H1 (cell line): ENCODE results near the gene NXPE1. TPM values are rescaled to one million over a fixed set of nuclear protein-coding genes. Genes with fewer than 3 reads are reported as not detected.

Source experiments
- CTCF ChIA-PET: fragments of 300-600 bp; sonication (Branson Sonifier 250); formaldehyde crosslinking; loops from one replicate; lab custom pipeline; 2021; ENCODE audit not compliant: partially characterized antibody; lab: Charles Lee
- POLR2A ChIA-PET: fragments of 300-600 bp; sonication (Branson Sonifier 250); formaldehyde crosslinking; loops from one replicate; lab custom pipeline; 2021; ENCODE audit warnings: inconsistent platforms; ENCODE audit not compliant: partially characterized antibody; lab: Charles Lee
- DNase-seq, 2 experiments: peaks; one replicate each; pipeline versions ENCODE4 v3.0.0 to v3.0.0-alpha.2; 2010 to 2022; ENCODE audit warnings: low spot score in 2 of 2, low read depth in 1 of 2, mixed read lengths in 1 of 2
- FAIRE-seq: peaks from 2 replicates; lab custom pipeline; 2011; peaks lifted over from hg19 to GRCh38; lab: Jason Lieb, UNC
- H2AFZ ChIP-seq: 2 replicates; pipeline ENCODE4 v1.8.1; 2012; ENCODE audit warnings: low read length, inconsistent platforms
- H2AK5ac ChIP-seq: 2 replicates; pipeline ENCODE4 v1.6.1; 2013; ENCODE audit warnings: low read depth, low read length
- H2BK120ac ChIP-seq: replicated peaks from 2 replicates; pipeline ENCODE3; 2013; ENCODE audit warnings: low read depth, low read length, inconsistent platforms
- H2BK12ac ChIP-seq: 2 replicates; pipeline ENCODE4 v1.6.1; 2013; ENCODE audit warnings: low read depth, low read length
- H2BK15ac ChIP-seq: 2 replicates; pipeline ENCODE4 v1.6.1; 2013; ENCODE audit warnings: low read length
- H2BK20ac ChIP-seq: 2 replicates; pipeline ENCODE4 v1.6.1; 2013; ENCODE audit warnings: low read length
- H2BK5ac ChIP-seq: 2 replicates; pipeline ENCODE4 v1.6.1; 2013; ENCODE audit warnings: low read depth, low read length
- H3K14ac ChIP-seq: 2 replicates; pipeline ENCODE4 v1.6.1; 2013; ENCODE audit warnings: inconsistent platforms; ENCODE audit not compliant: insufficient read length
- H3K18ac ChIP-seq: 2 replicates; pipeline ENCODE4 v1.6.1; 2013; ENCODE audit warnings: low read length; ENCODE audit errors: extremely low read depth
- H3K23ac ChIP-seq: 2 replicates; pipeline ENCODE4 v1.6.1; 2013; ENCODE audit warnings: inconsistent platforms; ENCODE audit not compliant: insufficient read length
- H3K23me2 ChIP-seq: 2 replicates; pipeline ENCODE4 v1.6.1; 2013; ENCODE audit warnings: low read depth, low read length
- H3K27ac ChIP-seq: 2 replicates; pipeline ENCODE4 v1.6.1; 2011; ENCODE audit warnings: low read depth, low read length, inconsistent platforms
- H3K27me3 ChIP-seq, 4 experiments: replicated peaks in 1 of 4; 1 replicate in 1 of 4; 2 replicates in 3 of 4; pipeline versions ENCODE4 v1.6.1 to v1.8.1; 2011 to 2013; ENCODE audit warnings: low read length in 3 of 4, mild to moderate bottlenecking in 3 of 4, inconsistent platforms in 2 of 4, mixed read lengths in 2 of 4, moderate library complexity in 1 of 4; ENCODE audit not compliant: control insufficient read depth in 3 of 4, insufficient read depth in 3 of 4; ENCODE audit errors: extremely low read depth in 1 of 4
- H3K36me3 ChIP-seq, 4 experiments: 2 replicates each; pipeline versions ENCODE4 v1.6.1 to v1.8.1; 2011 to 2013; ENCODE audit warnings: mild to moderate bottlenecking in 4 of 4, low read length in 3 of 4, moderate library complexity in 2 of 4, control low read depth in 1 of 4, inconsistent platforms in 1 of 4; ENCODE audit not compliant: insufficient read depth in 4 of 4, control insufficient read depth in 2 of 4
- H3K4ac ChIP-seq: replicated peaks from 2 replicates; pipeline ENCODE3; 2013; ENCODE audit warnings: low read length, low read depth, mixed read lengths, inconsistent platforms; ENCODE audit not compliant: insufficient read length
- H3K4me1 ChIP-seq, 4 experiments: replicated peaks in 1 of 4; 1 replicate in 1 of 4; 2 replicates in 3 of 4; pipeline versions ENCODE4 v1.6.1 to v1.8.1; 2011 to 2013; ENCODE audit warnings: low read length in 3 of 4, inconsistent platforms in 2 of 4, mixed read lengths in 1 of 4; ENCODE audit not compliant: insufficient read depth in 4 of 4, control insufficient read depth in 3 of 4
- H3K4me2 ChIP-seq, 2 experiments: 2 replicates each; pipeline versions ENCODE4 v1.6.1 to v1.8.1; 2011 to 2013; ENCODE audit warnings: low read depth in 2 of 2, low read length in 2 of 2, control low read depth in 1 of 2, inconsistent platforms in 1 of 2, mild to moderate bottlenecking in 1 of 2; ENCODE audit not compliant: insufficient read depth in 1 of 2
- H3K4me3 ChIP-seq, 4 experiments: fragments of 200-600, 300-600 bp in 1 of 4; sonication (generic), shearing (Covaris generic), sonication (Bioruptor Twin) in 1 of 4; 2 replicates each; pipeline versions ENCODE4 v1.5.1 to v1.8.1; 2011 to 2016; ENCODE audit warnings: low read length in 4 of 4, low read depth in 3 of 4, control low read depth in 2 of 4, inconsistent platforms in 2 of 4, mild to moderate bottlenecking in 2 of 4, mixed read lengths in 1 of 4, moderate library complexity in 1 of 4; ENCODE audit not compliant: insufficient read depth in 2 of 4; ENCODE audit errors: extremely low read depth in 1 of 4
- H3K56ac ChIP-seq: replicated peaks from 2 replicates; pipeline ENCODE3; 2013; ENCODE audit warnings: low read depth, mild to moderate bottlenecking, mixed read lengths, low read length, inconsistent platforms; ENCODE audit not compliant: insufficient read length
- H3K79me1 ChIP-seq: 2 replicates; pipeline ENCODE4 v1.6.1; 2013; ENCODE audit warnings: low read depth, low read length, control low read depth
- H3K79me2 ChIP-seq, 2 experiments: 2 replicates each; pipeline versions ENCODE4 v1.6.1 to v1.8.1; 2012 to 2013; ENCODE audit warnings: low read length in 2 of 2, mild to moderate bottlenecking in 2 of 2, inconsistent platforms in 1 of 2; ENCODE audit not compliant: insufficient read depth in 2 of 2, control insufficient read depth in 1 of 2
- H3K9ac ChIP-seq, 4 experiments: replicated peaks in 1 of 4; 1 replicate in 1 of 4; 2 replicates in 3 of 4; pipeline versions ENCODE4 v1.6.1 to v1.8.1; 2011 to 2013; ENCODE audit warnings: low read depth in 3 of 4, low read length in 3 of 4, control low read depth in 2 of 4, mild to moderate bottlenecking in 2 of 4, moderate library complexity in 2 of 4, inconsistent platforms in 1 of 4; ENCODE audit errors: extremely low read depth in 1 of 4
- H3K9me3 ChIP-seq, 2 experiments: 2 replicates each; pipeline versions ENCODE4 v1.6.1 to v1.8.1; 2012 to 2013; ENCODE audit warnings: mild to moderate bottlenecking in 2 of 2, moderate library complexity in 2 of 2, control low read depth in 1 of 2, inconsistent platforms in 1 of 2, low read depth in 1 of 2, low read length in 1 of 2, mixed read lengths in 1 of 2; ENCODE audit not compliant: insufficient read depth in 2 of 2
- H4K20me1 ChIP-seq, 2 experiments: replicated peaks in 1 of 2; 2 replicates each; pipeline versions ENCODE3 to v1.8.1; 2011 to 2013; ENCODE audit warnings: inconsistent platforms in 2 of 2, low read length in 2 of 2, mild to moderate bottlenecking in 1 of 2; ENCODE audit not compliant: insufficient read depth in 2 of 2, control insufficient read depth in 1 of 2
- H4K5ac ChIP-seq: 2 replicates; pipeline ENCODE4 v1.6.1; 2013; ENCODE audit warnings: low read length, low read depth, mixed read lengths, inconsistent platforms; ENCODE audit not compliant: insufficient read length
- H4K8ac ChIP-seq: 2 replicates; pipeline ENCODE4 v1.8.0; 2013; ENCODE audit warnings: mild to moderate bottlenecking, moderate library complexity, low read length, inconsistent platforms; ENCODE audit not compliant: insufficient read depth; ENCODE audit errors: extremely low read depth
- H4K91ac ChIP-seq: replicated peaks from 2 replicates; pipeline ENCODE3; 2013; ENCODE audit warnings: low read length, mixed read lengths, inconsistent platforms; ENCODE audit not compliant: insufficient read length
- ASH2L ChIP-seq: fragments of 200-600, 300-600 bp; sonication (generic); IDR thresholded peaks from one replicate; pipeline ENCODE4 v1.7.1; 2017; ENCODE audit warnings: low read length
- BCL11A ChIP-seq, 2 experiments: IDR thresholded peaks; one replicate each; pipeline ENCODE4 v1.6.1; 2011; ENCODE audit warnings: low read depth in 2 of 2, low read length in 2 of 2, mild to moderate bottlenecking in 2 of 2
- BRCA1 ChIP-seq: IDR thresholded peaks from 2 replicates; pipeline ENCODE4 v1.6.1; 2012; ENCODE audit warnings: low read depth, low read length, improper control_type of control experiment
- CEBPB ChIP-seq: IDR thresholded peaks from 2 replicates; pipeline ENCODE4 v1.6.1; 2012; ENCODE audit warnings: low read depth, low read length
- CTBP2 ChIP-seq: IDR thresholded peaks from 2 replicates; pipeline ENCODE4 v1.7.0; 2011; ENCODE audit warnings: borderline replicate concordance, mild to moderate bottlenecking, moderate library complexity, mixed read lengths, low read length; ENCODE audit not compliant: insufficient read depth, insufficient read length
- EGR1 ChIP-seq: IDR thresholded peaks from 2 replicates; pipeline ENCODE4 v1.6.1; 2011; ENCODE audit warnings: low read depth, low read length, borderline replicate concordance
- FOSL1 ChIP-seq: IDR thresholded peaks from 2 replicates; pipeline ENCODE4 v1.6.1; 2011; ENCODE audit warnings: mild to moderate bottlenecking, low read depth, low read length, moderate library complexity; ENCODE audit not compliant: insufficient read depth
- JUN ChIP-seq: IDR thresholded peaks from 2 replicates; pipeline ENCODE4 v1.6.1; 2011; ENCODE audit warnings: low read depth, mild to moderate bottlenecking, improper control_type of control experiment, low read length
- KDM4A ChIP-seq: IDR thresholded peaks from one replicate; pipeline ENCODE4 v1.7.1; 2012; ENCODE audit warnings: low read depth, mild to moderate bottlenecking, moderate library complexity, low read length, inconsistent platforms; ENCODE audit not compliant: severe bottlenecking
- POU5F1 ChIP-seq: IDR thresholded peaks from 2 replicates; pipeline ENCODE4 v1.6.1; 2011; ENCODE audit warnings: low read depth, mild to moderate bottlenecking, low read length, moderate library complexity
- RXRA ChIP-seq: IDR thresholded peaks from 2 replicates; pipeline ENCODE4 v1.6.1; 2011; ENCODE audit warnings: low read depth, mild to moderate bottlenecking, low read length, moderate library complexity; ENCODE audit not compliant: insufficient read depth
- YY1 ChIP-seq: IDR thresholded peaks from 2 replicates; pipeline ENCODE4 v1.6.1; 2011; ENCODE audit warnings: low read depth, mild to moderate bottlenecking, low read length
- ZNF274 ChIP-seq: IDR thresholded peaks from 2 replicates; pipeline ENCODE4 v1.7.0; 2012; ENCODE audit warnings: low read length, borderline replicate concordance; ENCODE audit errors: extremely low read depth
- WGBS, 2 experiments: shearing (Covaris generic) in 1 of 2; methylation state at CpG; one replicate each; pipeline versions ENCODE4 v1.1.6 to v1.1.7; 2013 to 2015; ENCODE audit warnings: low lambda C conversion rate in 2 of 2, mixed read lengths in 2 of 2, inconsistent platforms in 1 of 2, low coverage in 1 of 2, missing lambda C conversion rate in 1 of 2; ENCODE audit not compliant: insufficient replicate concordance in 2 of 2, insufficient coverage in 1 of 2, insufficient read length in 1 of 2; ENCODE audit errors: extremely low coverage in 1 of 2, missing lambda C conversion rate in 1 of 2; 5-methylcytosine and 5-hydroxymethylcytosine counted together
- polyA plus RNA-seq, 7 experiments: library from polyadenylated mRNA; depleted of rRNA in 3 of 7; stranded (reverse) in 5 of 7; unstranded in 2 of 7; fragments of >200 nt in 5 of 7; fragments of 200-250 nt in 2 of 7; gene quantifications; 1 replicate in 5 of 7; 2 replicates in 1 of 7; 4 replicates in 1 of 7; pipeline versions ENCODE4 v1.2.1 to v1.2.3, GENCODE V29; 2011 to 2013; ENCODE audit warnings: missing spikeins in 2 of 7, mixed read lengths in 2 of 7
- total RNA-seq: library from RNA; stranded (reverse); fragmentation: NEBNext Ultra II Directional; extraction: Animal tissue kit (Norgen Biotek cat#: 25700); gene quantifications from 2 replicates; pipeline ENCODE4 v1.2.1, GENCODE V29; 2021
- TF ChIP-seq, protein P1 (sequence below): IDR thresholded peaks from 2 replicates; pipeline ENCODE4 v1.6.1; 2011; ENCODE audit warnings: low read depth, mild to moderate bottlenecking, low read length; ENCODE audit not compliant: insufficient read depth
- TF ChIP-seq, protein P2 (sequence below): IDR thresholded peaks from 2 replicates; pipeline ENCODE4 v1.6.1; 2012; ENCODE audit warnings: inconsistent platforms

Gene NXPE1
- total and polyA plus RNA-seq, 2 of the 8 experiments (the other 6 are each of a cell fraction or from before 2014, with no cell fraction given) = not detected

DNA sequence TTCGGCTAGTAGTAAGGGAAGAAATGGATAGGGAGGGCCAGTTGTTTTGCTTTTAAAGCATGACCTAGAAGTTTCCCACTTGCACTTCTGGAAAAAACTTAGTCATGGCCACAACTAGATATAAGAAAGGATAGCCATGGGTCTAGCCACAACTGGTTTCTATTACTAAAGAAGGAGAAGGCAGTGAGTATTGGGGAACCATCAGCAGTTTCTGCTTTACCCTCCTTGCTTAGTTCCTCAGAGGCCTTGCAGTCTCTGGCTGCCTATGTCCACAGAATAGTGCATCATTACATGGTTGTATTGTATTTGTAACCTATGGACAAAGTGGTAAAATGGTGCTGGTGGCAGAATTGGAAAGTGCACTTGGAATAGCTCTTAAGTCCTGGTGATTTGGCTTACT lies 35.6 kb downstream of the NXPE1 start:
- Histone ChIP-seq H2BK20ac (no peak overlapping the region), H4K20me1 (no peaks in the 10 kb centered on the region)
- CTCF ChIA-PET = no interaction called here
- TF ChIP-seq JUN (no peak), RXRA (no peak), KDM4A (no peak), ZNF274 (no peak), BCL11A (IDR thresholded peaks at IDR 0.05; ENCODE audit: low read depth in 2 of 2, low read length in 2 of 2) (no peak), FOSL1 (no peak), CTBP2 (no peak), CEBPB (no peak), POU5F1 (no peak), EGR1 (no peak), BRCA1 (no peak), YY1 (no peak), ASH2L (no peak)
- TF ChIP-seq, protein P1, sequence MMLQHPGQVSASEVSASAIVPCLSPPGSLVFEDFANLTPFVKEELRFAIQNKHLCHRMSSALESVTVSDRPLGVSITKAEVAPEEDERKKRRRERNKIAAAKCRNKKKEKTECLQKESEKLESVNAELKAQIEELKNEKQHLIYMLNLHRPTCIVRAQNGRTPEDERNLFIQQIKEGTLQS = no peak
- TF ChIP-seq, protein P2, sequence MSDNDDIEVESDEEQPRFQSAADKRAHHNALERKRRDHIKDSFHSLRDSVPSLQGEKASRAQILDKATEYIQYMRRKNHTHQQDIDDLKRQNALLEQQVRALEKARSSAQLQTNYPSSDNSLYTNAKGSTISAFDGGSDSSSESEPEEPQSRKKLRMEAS = no peak

More for the DNA sequence above, 35.6 kb downstream of the NXPE1 start:
- no peak overlapping the region for H3K27ac ChIP-seq
- no peak overlapping the region for H2BK12ac ChIP-seq
- no peaks in the 10 kb centered on the region for H3K79me1 ChIP-seq
- no peak overlapping the region for H3K9ac ChIP-seq
- H3K4ac ChIP-seq = no peak overlapping the region
- POLR2A ChIA-PET = no interaction called here
- no peaks in the 10 kb centered on the region for H3K4me1 ChIP-seq
- no peak for FAIRE-seq
- no peak overlapping the region for H4K91ac ChIP-seq
- H2AFZ ChIP-seq = no peak overlapping the region
- no peak overlapping the region for H2AK5ac ChIP-seq
- no peak overlapping the region for H3K14ac ChIP-seq
- no peak overlapping the region for H3K23ac ChIP-seq
- no peak overlapping the region for H3K18ac ChIP-seq
- no peaks in the 10 kb centered on the region for H3K79me2 ChIP-seq
- no peaks in the 10 kb centered on the region; a peak in 1 of 8 replicates for H3K36me3 ChIP-seq
- peaks cover 8 to 16% of the 10 kb centered on the region in 2 experiments; a peak in 3 of 4 replicates for H3K9me3 ChIP-seq
- WGBS, 2 experiments = 80% methylated on average over 1 of the region's 1 CpG; no CpG with 5 or more reads in 1 of the 2 experiments
- no peak overlapping the region for H2BK5ac ChIP-seq
- no peak overlapping the region for H3K56ac ChIP-seq
- no peaks in the 10 kb centered on the region for H3K27me3 ChIP-seq
- no peaks in the 10 kb centered on the region for H3K23me2 ChIP-seq
- H2BK120ac ChIP-seq = no peak overlapping the region
- H2BK15ac ChIP-seq = no peak overlapping the region
- H3K4me2 ChIP-seq = no peak overlapping the region
- H3K4me3 ChIP-seq = no peak overlapping the region
- no peak for DNase-seq
- H4K8ac ChIP-seq = no peak overlapping the region
- H4K5ac ChIP-seq = no peak overlapping the region
